Endothelial cell of hepatic sinusoid (primary cell): ENCODE data around the gene SLC27A4.
"Not testable (repeated sequence)": the region's sequence is repeated elsewhere in the genome, so short reads cannot be mapped to it uniquely, and the experiment has no call there.

Experiments
- in situ Hi-C: cut with HindIII; loops from 2 replicates; pipeline ENCODE4 v1.10.0; 2017; ENCODE audit warnings: low sequenced_read_pairs

Gene SLC27A4

GRCh38 chr9:128323791-128324190 is 16.5 kb upstream of the SLC27A4 start:
- in situ Hi-C loops: no loop called here

GRCh38 chr9:128324401-128324800 is 15.9 kb upstream of the SLC27A4 start:
- in situ Hi-C loops: no loop called here

- in situ Hi-C loops: no loop called here
Observed at GRCh38 chr9:128325629-128326028, 14.7 kb upstream of the SLC27A4 start.

- in situ Hi-C loops: no loop called here
Observed at GRCh38 chr9:128333451-128333869, 6.9 kb upstream of the SLC27A4 start.

GRCh38 chr9:128335161-128335560 is 5.2 kb upstream of the SLC27A4 start:
- in situ Hi-C loops: no loop called here

GRCh38 chr9:128335914-128336313 is 4.4 kb upstream of the SLC27A4 start:
- in situ Hi-C loops: no loop called here

GRCh38 chr9:128337936-128338335 is 2.4 kb upstream of the SLC27A4 start:
- in situ Hi-C loops: no loop called here

- in situ Hi-C loops: not testable (repeated sequence)
Observed at GRCh38 chr9:128338852-128339614, 1.3 kb upstream of the SLC27A4 start.

GRCh38 chr9:128340691-128341434 is 536 bp downstream of the SLC27A4 start:
- in situ Hi-C loops: no loop called here

- in situ Hi-C loops: no loop called here
Observed at GRCh38 chr9:128341435-128341849, 1.1 kb downstream of the SLC27A4 start.

- in situ Hi-C loops: no loop called here
Observed at GRCh38 chr9:128342971-128343680, 2.8 kb downstream of the SLC27A4 start.

GRCh38 chr9:128343855-128344254 is 3.5 kb downstream of the SLC27A4 start:
- in situ Hi-C loops: no loop called here

GRCh38 chr9:128344931-128345605 is 4.7 kb downstream of the SLC27A4 start:
- in situ Hi-C loops: no loop called here

- in situ Hi-C loops: no loop called here
Observed at GRCh38 chr9:128349125-128349524, 8.8 kb downstream of the SLC27A4 start.

- in situ Hi-C loops: no loop called here
Observed at GRCh38 chr9:128349772-128350171, 9.4 kb downstream of the SLC27A4 start.

- in situ Hi-C loops: no loop called here
Observed at GRCh38 chr9:128355451-128355850, 15.1 kb downstream of the SLC27A4 start.

- in situ Hi-C loops: no loop called here
Observed at GRCh38 chr9:128358090-128358489, 17.8 kb downstream of the SLC27A4 start.

GRCh38 chr9:128358861-128359260 is 18.5 kb downstream of the SLC27A4 start:
- in situ Hi-C loops: no loop called here

- in situ Hi-C loops: no loop called here
Observed at GRCh38 chr9:128360826-128361225, 20.5 kb downstream of the SLC27A4 start.

GRCh38 chr9:128361296-128361985 is 21.1 kb downstream of the SLC27A4 start:
- in situ Hi-C loops: no loop called here
